Right renal pelvis (tissue), 4 donors: ENCODE data around the gene DAP. TPM values are rescaled to one million over a fixed set of nuclear protein-coding genes. Genes with fewer than 3 reads are reported as not detected.

Experiments
- DNase-seq, 4 donors: peaks; one replicate each; pipeline ENCODE4 v3.0.0-alpha.2; 2013; ENCODE audit warnings: low read depth in 4 of 4, low spot score in 3 of 4, missing footprints in 1 of 4
- polyA plus RNA-seq, 4 donors: library from polyadenylated mRNA; unstranded; fragments of 120-200 nt; gene quantifications; one replicate each; pipeline ENCODE4 v1.2.1, GENCODE V29; 2013; ENCODE audit not compliant: insufficient read length in 4 of 4

The DAP gene
- polyA plus RNA-seq, 4 donors = 120 to 137 (median 128) TPM

GRCh38 chr5:10695055-10695649 is 65.9 kb downstream of the DAP start:
- DNase-seq = peak; percentile 34 to 62 (median 48)

- DNase-seq = no peak
Measured at GRCh38 chr5:10691826-10692785, 68.9 kb downstream of the DAP start.

GRCh38 chr5:10690460-10691440 is 70.3 kb downstream of the DAP start:
- no peak for DNase-seq

GRCh38 chr5:10689391-10690081 is 71.5 kb downstream of the DAP start:
- no peak for DNase-seq

GRCh38 chr5:10688651-10689171 is 72.3 kb downstream of the DAP start:
- no peak for DNase-seq

GRCh38 chr5:10686890-10687289 is 74.1 kb downstream of the DAP start:
- DNase-seq = no peak

- no peak for DNase-seq
Measured at GRCh38 chr5:10685115-10685521, 75.9 kb downstream of the DAP start.

- no peak for DNase-seq
Measured at GRCh38 chr5:10684303-10685086, 76.5 kb downstream of the DAP start.

- DNase-seq = no peak
Measured at GRCh38 chr5:10682801-10683525, 78.1 kb downstream of the DAP start.

GRCh38 chr5:10681731-10682679 is 79.0 kb downstream of the DAP start:
- DNase-seq = no peak

- no peak for DNase-seq
Measured at GRCh38 chr5:10680876-10681481, 80.1 kb downstream of the DAP start.

- DNase-seq = no peak
Measured at GRCh38 chr5:10679336-10679988, 81.6 kb downstream of the DAP start.

GRCh38 chr5:10678244-10678643 is 82.8 kb downstream of the DAP start:
- DNase-seq = no peak

GRCh38 chr5:10677533-10677932 is 83.5 kb downstream of the DAP start:
- DNase-seq = no peak

GRCh38 chr5:10676946-10677345 is 84.1 kb downstream of the DAP start:
- DNase-seq = no peak

GRCh38 chr5:10676224-10676623 is 84.8 kb downstream of the DAP start:
- DNase-seq = no peak
